ENCODE measurements around the gene KIAA1671.

GRCh38 chr22:24994070-24994763 lies 41.7 kb downstream of the KIAA1671 start:
- no peak for TF ChIP-seq CTCF (IDR thresholded peaks at IDR 0.05)
- TF ChIP-seq POLR2A (IDR thresholded peaks at IDR 0.05) = no peak
